ENCODE results near the gene ATG7.

ATG7 gene

DNA sequence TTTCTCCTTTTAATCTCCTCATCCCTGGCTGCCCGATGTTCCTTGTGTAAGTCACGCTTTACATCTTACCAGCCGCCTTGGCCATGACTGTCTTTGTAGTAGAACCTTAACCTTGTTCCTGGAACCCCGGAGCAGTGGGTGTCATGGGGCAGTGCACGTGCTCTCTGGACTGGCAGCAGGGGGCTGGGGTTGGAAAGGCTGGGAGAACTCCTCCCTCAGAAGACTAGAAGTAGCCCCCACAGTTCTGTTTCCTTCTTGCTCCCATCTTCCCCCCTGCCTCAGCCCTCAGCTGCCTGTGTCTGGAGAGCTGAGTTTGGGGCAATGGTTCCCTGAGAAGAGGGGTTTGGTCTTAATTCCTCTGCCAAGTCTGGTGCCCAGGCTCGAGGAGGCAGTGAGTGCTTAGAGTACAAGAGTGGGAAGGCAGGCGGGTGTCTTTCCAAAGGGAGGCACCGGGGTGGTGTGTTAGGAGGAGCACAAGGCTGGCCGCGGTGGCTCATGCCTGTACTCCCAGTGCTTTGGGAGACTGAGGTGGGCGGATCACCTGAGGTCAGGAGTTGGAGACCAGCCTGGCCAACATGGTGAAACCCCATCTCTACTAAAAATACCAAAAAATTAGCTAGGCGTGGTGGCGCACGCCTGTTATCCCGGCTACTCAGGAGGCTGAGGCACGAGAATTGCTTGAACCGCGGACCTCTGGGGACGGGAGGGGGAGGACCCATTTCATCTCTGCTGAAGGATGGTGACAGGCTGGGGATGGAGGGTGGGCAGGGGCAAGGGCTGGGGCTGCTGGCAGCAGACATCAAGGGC is 271.1 kb downstream of the ATG7 start:
- DNase-seq = no peak

GRCh38 chr3:11543948-11544387 is 271.8 kb downstream of the ATG7 start:
- no peak for DNase-seq

DNA sequence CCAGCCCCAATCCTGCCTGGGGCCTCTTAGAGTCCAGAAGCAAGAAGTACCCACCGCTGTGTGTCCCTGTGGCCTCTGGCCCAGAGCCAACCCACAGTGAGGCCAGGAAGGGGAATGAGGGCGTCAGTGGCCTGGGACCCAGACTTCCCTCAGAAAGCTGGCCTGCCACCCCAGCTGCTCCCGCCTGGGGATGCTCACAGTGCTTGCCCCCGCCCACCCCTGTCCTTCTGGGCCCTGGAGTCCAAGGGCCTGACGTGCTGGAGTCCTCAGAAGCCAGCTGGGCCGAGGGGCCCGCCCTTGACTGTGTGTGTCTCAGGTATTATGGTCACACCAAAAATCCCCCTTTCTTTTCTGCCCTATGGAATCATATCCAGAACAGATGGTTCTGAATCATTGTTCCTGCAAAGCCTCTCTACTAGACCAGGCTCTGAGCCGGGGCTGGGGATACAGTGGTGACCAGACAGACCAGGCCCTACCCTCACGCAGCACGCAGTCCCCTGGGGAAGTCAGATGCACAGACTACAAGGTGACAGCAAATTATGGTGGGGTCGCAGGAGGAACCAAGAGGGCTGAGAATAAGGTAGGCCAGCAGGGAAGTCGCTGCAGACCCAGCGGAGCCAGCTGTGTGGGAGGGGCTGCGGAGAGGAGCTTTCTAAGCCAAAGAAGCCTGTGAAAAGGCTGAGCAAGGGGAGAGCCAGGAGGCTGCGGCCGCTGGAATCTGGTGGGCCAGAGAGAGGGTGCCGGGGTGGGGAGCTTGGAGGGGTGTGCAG is 272.4 kb downstream of the ATG7 start:
- DNase-seq = no peak

GRCh38 chr3:11545186-11545851 is 273.1 kb downstream of the ATG7 start:
- DNase-seq = no peak

DNA sequence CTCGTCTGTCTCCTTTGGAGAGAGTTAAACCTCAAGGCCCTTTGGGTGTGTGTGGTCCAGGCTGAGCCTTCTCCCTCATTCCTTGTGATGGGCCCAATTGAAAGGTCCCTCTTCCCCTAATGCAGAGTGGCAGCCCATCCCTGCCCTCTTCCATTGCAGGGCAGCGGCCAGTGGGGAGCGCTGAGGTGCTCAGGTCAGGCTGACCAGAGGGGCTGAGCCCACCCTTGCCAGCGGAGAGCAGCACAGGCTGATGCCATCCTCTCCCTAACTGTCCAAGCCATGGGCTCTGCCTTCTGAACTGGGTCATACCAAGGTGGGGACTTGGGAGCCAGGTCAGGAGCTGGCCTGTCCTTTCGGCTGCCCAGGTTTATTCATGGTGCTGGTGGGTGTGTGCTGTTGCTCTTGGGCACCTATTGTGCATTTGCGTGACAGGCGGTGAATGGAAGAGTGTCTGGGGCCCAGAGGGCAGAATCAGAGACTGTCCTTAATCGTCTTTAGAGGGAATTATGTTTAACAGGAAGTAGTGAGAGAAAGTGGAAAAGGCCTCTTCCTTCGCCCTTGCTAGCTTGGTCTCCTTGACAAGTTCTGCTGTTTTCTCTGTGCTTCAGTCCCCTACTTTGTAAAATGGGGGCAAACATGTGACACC is 274.6 kb downstream of the ATG7 start:
- no peak for DNase-seq

- DNase-seq = no peak
These were observed 275.3 kb downstream of the ATG7 start for GRCh38 chr3:11547498-11547897.

DNA sequence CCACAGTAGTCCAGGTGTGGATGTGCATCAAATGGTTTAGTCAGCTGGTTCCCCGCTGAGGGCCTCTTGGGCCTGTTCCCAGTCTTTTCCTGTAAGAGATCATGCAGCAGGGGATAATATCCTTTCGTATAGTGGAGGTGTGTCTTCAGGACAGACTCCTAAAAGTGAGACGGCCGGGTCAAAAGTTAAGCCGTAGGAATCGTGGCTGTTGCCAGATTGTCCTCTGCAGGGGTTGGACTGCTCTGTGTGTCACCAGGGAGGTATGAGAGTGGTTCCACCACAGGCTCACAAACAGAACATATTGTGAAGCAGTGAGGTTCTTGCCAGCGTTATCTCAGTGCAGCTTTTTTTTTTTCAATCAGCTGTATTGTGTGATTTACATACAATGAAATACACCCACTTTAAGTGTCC is 276.5 kb downstream of the ATG7 start:
- no peak for DNase-seq

DNA sequence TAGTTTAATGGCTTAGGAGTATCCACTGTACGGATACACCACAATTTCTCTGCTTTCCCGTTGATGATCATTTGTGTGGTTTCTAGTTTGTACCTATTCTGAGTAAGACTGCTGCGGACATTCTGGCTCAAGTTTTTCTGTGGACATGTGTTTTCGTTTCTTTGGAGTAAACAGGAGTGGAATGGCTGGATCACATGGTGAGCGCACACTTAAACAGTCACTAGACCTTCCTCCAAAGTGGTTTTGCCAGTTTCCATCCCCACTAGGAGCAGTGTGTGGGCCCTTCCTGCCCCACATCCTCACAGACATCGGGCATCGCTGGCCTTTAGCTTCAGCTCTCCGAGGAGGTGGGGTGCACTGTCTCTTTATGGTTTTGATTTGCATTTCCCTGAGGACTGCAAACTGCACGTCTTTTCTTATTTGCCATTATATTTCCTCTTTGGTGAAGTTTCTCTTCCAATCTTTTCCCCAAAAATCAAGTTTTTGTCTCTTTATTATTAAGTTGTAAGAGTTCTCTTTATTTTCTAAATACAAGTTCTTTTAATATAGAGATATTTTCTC is 277.5 kb downstream of the ATG7 start:
- no peak for DNase-seq

DNA sequence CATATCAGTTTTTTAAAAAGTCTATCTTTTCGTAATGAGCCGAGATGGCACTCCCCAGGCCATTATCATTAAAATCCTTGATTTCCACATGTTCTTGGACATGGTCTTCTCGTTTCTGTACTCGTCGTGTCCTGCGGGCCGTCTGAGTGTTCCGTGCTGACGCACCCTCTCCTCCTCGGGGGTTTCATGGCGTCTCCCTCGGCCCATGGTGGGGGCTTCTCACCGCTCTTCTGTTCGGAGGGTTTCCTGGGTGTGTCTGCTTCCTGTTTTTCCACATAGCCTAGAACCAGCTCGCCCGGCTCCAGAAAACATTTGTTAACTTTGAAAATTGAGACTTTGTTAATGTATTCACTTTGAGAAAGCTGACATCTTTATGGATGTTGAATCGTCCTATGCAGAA is 278.8 kb downstream of the ATG7 start:
- no peak for DNase-seq

- no peak for DNase-seq
These were observed 280.4 kb downstream of the ATG7 start for GRCh38 chr3:11552289-11553264.

DNA sequence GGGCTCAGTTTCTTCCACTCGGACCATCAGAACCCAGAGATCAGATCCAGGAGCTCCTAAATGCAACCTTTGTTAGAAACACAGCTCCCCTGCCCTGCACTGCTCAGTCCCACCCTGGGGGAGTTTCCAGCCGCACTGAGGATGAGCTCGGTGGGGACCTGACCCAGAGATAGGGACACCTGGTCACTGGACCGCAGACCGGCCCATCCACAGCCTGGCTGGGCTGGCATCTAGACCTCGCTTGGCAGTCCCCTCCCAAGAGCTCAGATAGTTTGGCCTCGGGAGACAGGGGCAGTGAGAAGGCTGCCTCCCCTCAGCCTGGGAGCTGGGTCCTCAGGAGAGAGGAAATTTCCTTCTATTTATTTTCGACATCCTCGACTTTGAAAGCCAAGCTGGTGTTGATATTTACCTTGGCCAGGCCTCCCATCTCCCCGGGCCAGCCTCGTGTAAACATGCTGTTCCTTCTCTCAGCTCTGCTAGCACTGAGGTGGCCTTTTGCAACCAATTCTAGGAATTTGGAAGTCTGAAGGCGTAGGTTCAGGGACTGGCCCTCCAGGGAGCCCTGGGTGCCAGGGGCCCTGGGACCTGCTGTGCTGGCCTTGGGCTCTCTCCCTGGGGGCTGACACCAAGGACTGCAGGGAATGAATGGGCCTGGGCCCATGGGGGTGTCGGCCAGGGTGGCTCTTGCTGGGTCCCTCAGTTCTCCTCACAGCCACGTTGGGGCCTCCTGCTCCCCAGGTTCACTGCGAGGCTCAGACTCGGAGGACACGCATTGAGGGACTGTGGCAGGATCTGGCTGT is 281.4 kb downstream of the ATG7 start:
- DNase-seq = no peak

GRCh38 chr3:11554236-11554610 is 282.0 kb downstream of the ATG7 start:
- no peak for DNase-seq

DNA sequence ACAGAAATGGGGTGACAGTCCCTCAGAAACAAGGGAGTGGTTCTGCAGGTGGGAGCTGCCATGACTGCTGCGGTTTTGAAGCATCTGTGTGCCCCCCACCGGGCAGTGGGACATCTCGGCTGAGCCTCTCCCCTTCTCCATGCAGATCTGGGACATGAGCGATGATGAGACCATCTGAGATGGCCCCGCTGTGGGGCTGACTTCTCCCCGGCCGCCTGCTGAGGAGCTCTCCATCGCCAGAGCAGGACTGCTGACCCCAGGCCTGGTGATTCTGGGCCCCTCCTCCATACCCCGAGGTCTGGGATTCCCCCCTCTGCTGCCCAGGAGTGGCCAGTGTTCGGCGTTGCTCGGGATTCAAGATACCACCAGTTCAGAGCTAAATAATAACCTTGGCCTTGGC is 282.5 kb downstream of the ATG7 start:
- DNase-seq = no peak

DNA sequence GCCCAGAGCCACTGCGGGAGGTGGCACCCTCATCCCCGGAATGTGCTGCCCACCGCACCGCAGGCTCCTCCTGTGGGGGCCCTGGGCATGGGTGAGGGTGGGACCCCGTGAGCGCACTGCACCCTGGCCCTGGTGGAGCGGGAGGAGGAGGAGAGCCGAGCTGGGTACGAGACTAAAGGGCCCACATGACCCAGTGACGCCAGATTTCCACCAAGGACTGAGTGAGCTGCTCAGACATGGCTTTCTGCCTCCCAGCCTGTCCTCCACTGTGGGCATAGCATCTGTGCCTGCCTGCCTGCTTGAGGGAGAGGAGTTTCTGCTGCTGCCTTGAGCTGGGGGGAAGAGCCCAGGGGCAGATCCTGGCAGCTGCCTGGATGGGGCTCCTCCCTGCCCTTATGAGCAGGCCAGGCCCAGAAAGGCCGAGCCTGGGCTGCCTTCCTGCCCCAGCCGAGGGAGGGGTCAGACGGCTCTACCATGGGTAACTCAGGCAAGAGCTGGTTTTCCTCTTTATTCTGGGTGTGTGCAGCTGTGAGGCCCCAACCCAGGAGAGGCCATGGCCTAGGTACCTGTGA is 283.1 kb downstream of the ATG7 start:
- no peak for DNase-seq

DNA sequence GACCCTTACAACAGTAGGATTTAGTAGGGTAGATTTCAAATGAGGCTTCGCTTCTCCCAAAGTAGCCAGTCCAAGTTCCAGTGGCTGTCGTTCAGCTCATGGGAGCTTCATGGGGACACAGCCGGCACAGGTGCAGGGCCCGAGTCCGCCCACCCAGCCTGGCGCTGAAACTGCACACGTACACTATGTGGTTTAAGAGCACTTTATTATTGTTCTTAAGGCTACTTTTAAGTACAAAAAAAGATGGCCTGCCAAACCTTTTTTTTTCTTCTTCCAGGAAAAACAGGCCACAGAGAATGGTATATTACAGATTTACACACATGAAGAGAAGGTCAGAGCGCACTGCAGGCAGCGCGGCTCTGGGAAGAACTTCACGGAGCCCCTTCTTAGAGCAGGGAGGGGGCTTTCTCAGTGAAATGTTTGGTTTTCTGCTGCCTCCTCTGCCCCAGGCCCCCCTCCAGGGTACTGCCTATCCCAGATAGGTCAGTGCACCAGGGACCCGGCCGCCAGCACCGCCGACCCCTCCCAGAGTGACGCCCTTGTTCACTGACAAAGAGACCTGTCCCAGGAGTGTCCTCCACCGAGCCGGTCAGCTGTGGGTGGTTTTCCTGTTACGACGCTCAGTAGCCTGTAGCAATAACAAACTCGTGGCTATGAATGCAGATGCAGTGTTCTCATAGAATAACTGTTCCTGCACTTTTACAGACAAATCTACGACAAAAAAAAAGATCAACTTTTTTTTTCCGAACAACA is 283.9 kb downstream of the ATG7 start:
- DNase-seq = no peak

GRCh38 chr3:11556851-11557644 is 284.9 kb downstream of the ATG7 start:
- no peak for DNase-seq

DNA sequence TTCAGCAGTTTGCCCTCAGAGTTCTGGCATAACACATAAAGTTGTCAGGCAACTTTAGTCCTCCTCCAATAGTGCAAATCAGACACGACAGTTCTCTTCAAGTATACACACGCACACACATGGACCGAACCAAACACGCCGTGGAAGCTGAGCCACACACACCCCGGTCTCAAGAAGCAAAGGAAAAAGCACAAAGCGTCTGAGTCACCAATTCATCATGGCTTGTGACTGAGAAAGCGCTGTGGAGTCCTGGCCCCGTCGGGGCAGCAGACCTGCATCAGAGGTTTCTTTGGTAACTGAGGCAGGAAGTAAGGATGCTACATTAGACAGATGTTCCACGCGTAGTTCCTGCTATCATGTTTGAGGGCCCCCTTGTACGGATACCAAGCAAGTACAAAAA is 285.8 kb downstream of the ATG7 start:
- no peak for DNase-seq

DNA sequence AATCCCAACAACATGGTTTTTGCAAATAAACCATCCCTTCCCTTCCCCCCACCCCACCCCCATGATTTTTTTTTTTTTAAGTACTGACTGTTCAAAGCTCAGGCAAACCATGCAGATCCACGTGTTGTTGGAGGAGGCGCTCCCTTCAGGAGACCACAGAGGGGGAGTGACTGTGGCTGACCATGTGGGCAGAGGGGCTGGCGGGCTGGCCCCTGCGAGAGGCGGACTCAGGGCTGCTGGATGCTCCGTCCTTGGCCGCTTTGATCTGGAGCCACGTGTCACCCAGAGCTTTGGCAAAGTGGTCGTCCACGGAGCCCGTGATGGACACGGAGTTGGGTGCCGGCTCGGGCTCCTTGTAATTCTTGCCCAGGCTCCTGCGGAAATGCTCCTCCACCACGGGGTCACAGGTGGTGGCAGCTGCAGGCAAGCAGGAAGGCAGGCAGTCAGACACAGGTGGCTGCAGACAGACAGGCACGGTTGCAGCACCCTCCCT is 286.3 kb downstream of the ATG7 start:
- no peak for DNase-seq

All from activated CD4-positive, alpha-beta T cell treated with anti-CD3 and anti-CD28 coated beads, Interleukin-2, amount 50 U/mL, for 1 hour (primary cell).